GM23248 (cell line): ENCODE results near the gene OCLN. TPM values are rescaled to one million over a fixed set of nuclear protein-coding genes. Genes with fewer than 3 reads are reported as not detected.
"Not testable (repeated sequence)": the region's sequence is repeated elsewhere in the genome, so short reads cannot be mapped to it uniquely, and the experiment has no call there.

ENCODE experiments used
- DNase-seq: peaks from one replicate; pipeline ENCODE4 v3.0.0-alpha.2; 2015
- H2AFZ ChIP-seq: fragments of 200-600 bp; sonication (generic); 2 replicates; pipeline ENCODE4 v1.6.1; 2016; ENCODE audit warnings: antibody characterized with exemption
- H3F3A ChIP-seq: fragments of 200-600 bp; sonication (generic); 2 replicates; pipeline ENCODE4 v1.6.1; 2016; ENCODE audit warnings: mild to moderate bottlenecking, antibody characterized with exemption, mixed run types; ENCODE audit not compliant: insufficient read depth
- H3K27ac ChIP-seq: fragments of 200-600 bp; sonication (generic); 2 replicates; pipeline ENCODE4 v1.5.1; 2016; ENCODE audit warnings: mild to moderate bottlenecking
- H3K27me3 ChIP-seq: fragments of 200-600 bp; sonication (generic); replicated peaks from 2 replicates; pipeline ENCODE4 v1.6.1; 2016; ENCODE audit warnings: mild to moderate bottlenecking; ENCODE audit not compliant: insufficient read depth
- H3K36me3 ChIP-seq: fragments of 200-600 bp; sonication (generic); 2 replicates; pipeline ENCODE4 v1.6.1; 2016; ENCODE audit warnings: low read depth, mild to moderate bottlenecking
- H3K4me1 ChIP-seq: fragments of 200-600 bp; sonication (generic); 2 replicates; pipeline ENCODE4 v1.6.1; 2016; ENCODE audit warnings: mild to moderate bottlenecking; ENCODE audit not compliant: insufficient read depth
- H3K4me2 ChIP-seq: fragments of 200-600 bp; sonication (generic); one replicate; pipeline ENCODE4 v1.6.1; 2016; ENCODE audit warnings: mild to moderate bottlenecking; ENCODE audit not compliant: unreplicated experiment
- H3K4me3 ChIP-seq: fragments of 200-600 bp; sonication (generic); 2 replicates; pipeline ENCODE4 v1.5.1; 2016; ENCODE audit warnings: mild to moderate bottlenecking
- H3K79me2 ChIP-seq: fragments of 200-600 bp; sonication (generic); 2 replicates; pipeline ENCODE4 v1.6.1; 2016; ENCODE audit warnings: mild to moderate bottlenecking; ENCODE audit not compliant: insufficient read depth
- H3K9ac ChIP-seq: fragments of 200-600 bp; sonication (generic); 2 replicates; pipeline ENCODE4 v1.6.1; 2016; ENCODE audit warnings: mild to moderate bottlenecking
- H3K9me2 ChIP-seq: fragments of 200-600 bp; sonication (generic); 2 replicates; pipeline ENCODE4 v1.6.1; 2016; ENCODE audit warnings: mixed run types, mild to moderate bottlenecking, moderate library complexity; ENCODE audit not compliant: insufficient read depth
- H3K9me3 ChIP-seq: fragments of 200-600 bp; sonication (generic); one replicate; pipeline ENCODE4 v1.6.1; 2017; ENCODE audit warnings: low read depth
- H4K20me1 ChIP-seq: fragments of 200-600 bp; sonication (generic); 2 replicates; pipeline ENCODE4 v1.6.0; 2016; ENCODE audit not compliant: insufficient read depth
- EZH2 ChIP-seq: fragments of 200-600 bp; sonication (generic); IDR thresholded peaks from 2 replicates; pipeline ENCODE4 v1.6.1; 2018; ENCODE audit warnings: antibody characterized with exemption, mild to moderate bottlenecking; ENCODE audit not compliant: insufficient read depth, poor library complexity, severe bottlenecking
- EZH2phosphoT487 ChIP-seq: fragments of 200-600 bp; sonication (generic); IDR thresholded peaks from 2 replicates; pipeline ENCODE4 v1.6.1; 2018; ENCODE audit warnings: antibody characterized with exemption, moderate library complexity, mild to moderate bottlenecking, low read depth; ENCODE audit not compliant: insufficient read depth
- WGBS, 2 experiments: methylation state at CpG; one replicate each; pipeline ENCODE4 v1.1.6; 2015 to 2017; ENCODE audit warnings: low lambda C conversion rate in 2 of 2, low coverage in 1 of 2; ENCODE audit errors: missing lambda C conversion rate in 2 of 2; 5-methylcytosine and 5-hydroxymethylcytosine counted together
- in situ Hi-C: fragments of 300-500 bp; cut with MboI; formaldehyde crosslinking; loops from 2 replicates; pipeline ENCODE4 v1.15.0; 2020
- polyA plus RNA-seq: library from polyadenylated mRNA; unstranded; fragments of >200 nt; fragmentation: Nextera tagmentation; extraction: Ambion mirVana; gene quantifications from 2 replicates; pipeline ENCODE4 v1.2.1, GENCODE V29; 2016
- total RNA-seq: library from RNA; depleted of rRNA; stranded (reverse); fragments of >200 nt; shearing (Covaris generic); gene quantifications from 2 replicates; pipeline ENCODE4 v1.2.3, GENCODE V29; 2014

Gene OCLN
- total and polyA plus RNA-seq, 2 experiments from 2014 or later, result 0.59 to 1.7 TPM

- no peaks in the 10 kb centered on the region for H3F3A ChIP-seq
- in situ Hi-C loops, result no loop called here
- no peak overlapping the region for H2AFZ ChIP-seq
- no peak overlapping the region for H3K27ac ChIP-seq
- H3K36me3 ChIP-seq, result no peaks in the 10 kb centered on the region
- H3K27me3 ChIP-seq, result no peaks in the 10 kb centered on the region
- 4 to 10% methylated on average over 1 of the region's 1 CpG for WGBS, 2 experiments
- H3K4me3 ChIP-seq, result no peak overlapping the region
- H3K79me2 ChIP-seq, result no peaks in the 10 kb centered on the region
- no peak overlapping the region for H3K4me2 ChIP-seq
- no peak overlapping the region for H3K9ac ChIP-seq
- H3K9me3 ChIP-seq, result no peaks in the 10 kb centered on the region
- H3K9me2 ChIP-seq, result no peaks in the 10 kb centered on the region
- TF ChIP-seq EZH2phosphoT487, result no peak
- TF ChIP-seq EZH2, result no peak
- H4K20me1 ChIP-seq, result no peaks in the 10 kb centered on the region
- H3K4me1 ChIP-seq, result no peaks in the 10 kb centered on the region
- no peak for DNase-seq
Measured at GRCh38 chr5:69477170-69477569, 15.4 kb upstream of the OCLN start.

DNA sequence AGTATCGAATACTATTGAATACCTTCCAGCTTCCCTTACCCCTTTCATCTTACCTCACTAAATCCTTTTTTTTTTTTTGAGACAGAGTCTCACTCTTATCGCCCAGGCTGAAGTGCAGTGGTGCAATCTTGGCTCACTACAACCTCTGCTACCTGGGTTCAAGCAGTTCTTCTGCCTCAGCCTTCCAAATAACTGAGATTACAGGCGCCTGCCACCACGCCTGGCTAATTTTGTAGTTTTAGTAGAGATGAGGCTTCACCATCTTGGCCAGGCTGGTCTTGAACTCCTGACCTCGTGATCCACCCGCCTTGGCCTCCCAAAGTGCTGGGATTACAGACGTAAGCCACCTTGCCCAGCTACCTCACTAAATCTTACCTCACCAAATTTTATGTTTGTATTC lies 14.3 kb upstream of the OCLN start:
- H3K4me1 ChIP-seq, DNase-seq, H3K9ac ChIP-seq, H3K9me2 ChIP-seq, H3F3A ChIP-seq, H3K27ac ChIP-seq, H3K4me3 ChIP-seq, in situ Hi-C loops, H3K9me3 ChIP-seq, H3K79me2 ChIP-seq, H3K27me3 ChIP-seq, H2AFZ ChIP-seq, H4K20me1 ChIP-seq, H3K36me3 ChIP-seq, H3K4me2 ChIP-seq: not testable (repeated sequence)
- WGBS, 2 experiments, result 74 to 80% methylated on average over 7 of the region's 7 CpGs

DNA sequence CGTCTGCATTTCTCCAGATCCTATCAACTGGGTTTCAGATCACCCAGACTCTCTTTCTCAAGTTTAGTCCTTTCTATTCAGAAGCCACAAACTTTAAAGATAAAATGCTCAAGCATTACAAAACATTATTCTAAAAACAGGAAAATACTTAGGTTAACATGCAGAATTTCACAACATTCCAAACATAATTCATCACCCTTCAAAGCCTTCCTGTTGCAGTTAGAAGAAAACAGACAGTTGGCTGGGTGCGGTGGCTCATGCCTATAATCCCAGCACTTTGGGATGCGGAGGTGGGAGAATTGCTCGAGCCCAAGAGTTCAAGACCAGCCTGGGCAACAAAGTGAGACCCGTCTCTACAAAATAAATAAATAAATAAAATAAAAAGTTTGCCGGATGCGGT lies 7.7 kb upstream of the OCLN start:
- H3K4me1 ChIP-seq, result peaks cover 3% of the 10 kb centered on the region; the same call in 1 of the 2 replicates
- H3K27ac ChIP-seq, result no peak overlapping the region
- H3K9ac ChIP-seq, result no peak overlapping the region
- no peaks in the 10 kb centered on the region for H3K9me2 ChIP-seq
- H3K9me3 ChIP-seq, result no peaks in the 10 kb centered on the region
- H3K36me3 ChIP-seq, result no peaks in the 10 kb centered on the region
- H2AFZ ChIP-seq, result no peak overlapping the region
- no peak overlapping the region for H3K4me2 ChIP-seq
- in situ Hi-C loops, result no loop called here
- no peaks in the 10 kb centered on the region for H3K79me2 ChIP-seq
- H3K4me3 ChIP-seq, result no peak overlapping the region
- no peaks in the 10 kb centered on the region for H4K20me1 ChIP-seq
- TF ChIP-seq EZH2phosphoT487 (no peak), EZH2 (no peak)
- H3F3A ChIP-seq, result no peaks in the 10 kb centered on the region
- no peaks in the 10 kb centered on the region for H3K27me3 ChIP-seq
- WGBS, 2 experiments, result 65 to 71% methylated on average over 7 of the region's 7 CpGs
- peak; percentile 63 for DNase-seq

GRCh38 chr5:69485471-69485870 lies 7.1 kb upstream of the OCLN start:
- no peaks in the 10 kb centered on the region for H3F3A ChIP-seq
- TF ChIP-seq EZH2 (no peak), EZH2phosphoT487 (no peak)
- H3K4me3 ChIP-seq, result no peak overlapping the region
- no peaks in the 10 kb centered on the region for H3K9me3 ChIP-seq
- no peaks in the 10 kb centered on the region for H4K20me1 ChIP-seq
- no peaks in the 10 kb centered on the region; the same call in 1 of the 2 replicates for H3K27me3 ChIP-seq
- peaks cover 3% of the 10 kb centered on the region; the same call in 1 of the 2 replicates for H3K4me1 ChIP-seq
- no peak for DNase-seq
- no peaks in the 10 kb centered on the region for H3K79me2 ChIP-seq
- in situ Hi-C loops, result no loop called here
- H3K36me3 ChIP-seq, result no peaks in the 10 kb centered on the region
- H2AFZ ChIP-seq, result no peak overlapping the region
- WGBS, 2 experiments, result 100% methylated on average over 1 of the region's 1 CpG
- H3K9me2 ChIP-seq, result no peaks in the 10 kb centered on the region
- no peak overlapping the region for H3K4me2 ChIP-seq
- no peak overlapping the region for H3K27ac ChIP-seq
- H3K9ac ChIP-seq, result no peak overlapping the region

DNA sequence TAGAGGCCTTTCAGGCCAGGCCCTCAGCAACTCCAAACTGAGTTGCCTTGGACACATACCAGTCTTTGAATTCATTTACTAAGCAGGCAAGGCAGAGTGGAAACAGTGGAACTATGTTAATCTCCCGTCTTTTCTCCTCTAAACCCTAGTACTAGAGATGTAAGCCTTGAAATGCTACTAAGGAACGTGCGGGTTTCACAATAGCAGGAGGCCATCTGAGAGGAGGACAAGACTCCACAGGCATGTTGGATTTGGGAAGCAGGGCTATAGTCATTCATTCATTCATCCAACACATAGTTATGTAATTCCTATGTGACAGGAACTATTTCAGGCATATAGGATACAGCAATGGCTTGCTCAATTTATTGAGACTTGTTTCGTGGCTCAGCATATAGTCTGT lies 3.3 kb upstream of the OCLN start:
- H3K9ac ChIP-seq, result no peak overlapping the region
- TF ChIP-seq EZH2 (no peak), EZH2phosphoT487 (no peak)
- DNase-seq, result no peak
- H3K4me1 ChIP-seq, result peaks cover 3% of the 10 kb centered on the region; the same call in 1 of the 2 replicates
- no peak overlapping the region for H3K27ac ChIP-seq
- 55 to 61% methylated on average over 4 of the region's 4 CpGs for WGBS, 2 experiments
- in situ Hi-C loops, result no loop called here
- no peaks in the 10 kb centered on the region for H4K20me1 ChIP-seq
- H2AFZ ChIP-seq, result no peak overlapping the region
- H3K9me2 ChIP-seq, result no peaks in the 10 kb centered on the region
- H3K4me2 ChIP-seq, result no peak overlapping the region
- H3K79me2 ChIP-seq, result no peaks in the 10 kb centered on the region
- H3K27me3 ChIP-seq, result peaks cover 16% of the 10 kb centered on the region
- H3K9me3 ChIP-seq, result no peaks in the 10 kb centered on the region
- no peak overlapping the region for H3K4me3 ChIP-seq
- H3F3A ChIP-seq, result peaks cover 8% of the 10 kb centered on the region; the same call in 1 of the 2 replicates
- no peaks in the 10 kb centered on the region for H3K36me3 ChIP-seq
